Medulla oblongata (tissue), 1 donor: ENCODE data around the gene IGSF21.

Experiments used
- DNase-seq: peaks from one replicate; pipeline ENCODE4 v3.0.0-alpha.2; 2015; ENCODE audit errors: extremely low spot score

Gene IGSF21

GRCh38 chr1:18297896-18298648 lies 190.5 kb downstream of the IGSF21 start:
- no peak for DNase-seq

GRCh38 chr1:18299441-18300338 lies 192.1 kb downstream of the IGSF21 start:
- DNase-seq: no peak

GRCh38 chr1:18300376-18300775 lies 192.8 kb downstream of the IGSF21 start:
- no peak for DNase-seq

- no peak for DNase-seq
These were observed 195.3 kb downstream of the IGSF21 start for GRCh38 chr1:18302788-18303413.

GRCh38 chr1:18304151-18304869 lies 196.7 kb downstream of the IGSF21 start:
- no peak for DNase-seq

- no peak for DNase-seq
These were observed 197.7 kb downstream of the IGSF21 start for GRCh38 chr1:18305182-18305795.

- DNase-seq: no peak
These were observed 199.8 kb downstream of the IGSF21 start for GRCh38 chr1:18307329-18307898.

GRCh38 chr1:18309552-18310155 lies 202.1 kb downstream of the IGSF21 start:
- DNase-seq: no peak

GRCh38 chr1:18312961-18313360 lies 205.4 kb downstream of the IGSF21 start:
- DNase-seq: no peak

GRCh38 chr1:18313523-18313922 lies 205.9 kb downstream of the IGSF21 start:
- DNase-seq: no peak

- DNase-seq: no peak
These were observed 206.8 kb downstream of the IGSF21 start for GRCh38 chr1:18314399-18314798.

- DNase-seq: no peak
These were observed 207.9 kb downstream of the IGSF21 start for GRCh38 chr1:18315449-18315848.

- DNase-seq: no peak
These were observed 209.2 kb downstream of the IGSF21 start for GRCh38 chr1:18316764-18317163.

GRCh38 chr1:18319099-18319498 lies 211.5 kb downstream of the IGSF21 start:
- DNase-seq: no peak

GRCh38 chr1:18320051-18320450 lies 212.5 kb downstream of the IGSF21 start:
- DNase-seq: no peak

- no peak for DNase-seq
These were observed 214.9 kb downstream of the IGSF21 start for GRCh38 chr1:18322368-18323032.

- DNase-seq: no peak
These were observed 215.7 kb downstream of the IGSF21 start for GRCh38 chr1:18323259-18323658.

- no peak for DNase-seq
These were observed 216.6 kb downstream of the IGSF21 start for GRCh38 chr1:18324246-18324645.

GRCh38 chr1:18325136-18325535 lies 217.5 kb downstream of the IGSF21 start:
- DNase-seq: no peak
